Choroid plexus epithelial cell (primary cell): ENCODE data around the gene POLR3C.
"Not testable (repeated sequence)": the region's sequence is repeated elsewhere in the genome, so short reads cannot be mapped to it uniquely, and the experiment has no call there.

Experiments used
- DNase-seq: peaks from one replicate; pipeline ENCODE4 v3.0.0-alpha.2; 2010; ENCODE audit warnings: low read depth
- H3K4me3 ChIP-seq: 2 replicates; pipeline ENCODE4 v1.5.1; 2011; ENCODE audit warnings: low read depth, mild to moderate bottlenecking, control low read depth, low read length, moderate library complexity
- CTCF ChIP-seq: conservative IDR thresholded peaks from 2 replicates; pipeline ENCODE4 v1.5.1; 2011; ENCODE audit warnings: low read depth, mild to moderate bottlenecking, control low read depth, inconsistent platforms, low read length, moderate library complexity

Gene POLR3C

GRCh38 chr1:145804235-145805045 is 19.6 kb upstream of the POLR3C start:
- no peak for TF ChIP-seq CTCF
- peak; percentile 30 for DNase-seq
- no peak overlapping the region for H3K4me3 ChIP-seq

- peak; percentile 77 for DNase-seq
- H3K4me3 ChIP-seq, result no peak overlapping the region
- TF ChIP-seq CTCF, result no peak
Observed at GRCh38 chr1:145805057-145805456, 18.9 kb upstream of the POLR3C start.

GRCh38 chr1:145806408-145806807 is 17.6 kb upstream of the POLR3C start:
- H3K4me3 ChIP-seq, result no peak overlapping the region
- TF ChIP-seq CTCF, result no peak
- DNase-seq, result no peak

- no peak for TF ChIP-seq CTCF
- no peak for DNase-seq
- no peak overlapping the region for H3K4me3 ChIP-seq
Observed at GRCh38 chr1:145806844-145807243, 17.2 kb upstream of the POLR3C start.

- H3K4me3 ChIP-seq, DNase-seq: not testable (repeated sequence)
Observed at GRCh38 chr1:145812977-145813810, 10.8 kb upstream of the POLR3C start.

GRCh38 chr1:145818095-145818494 is 5.9 kb upstream of the POLR3C start:
- peak; percentile 37 for DNase-seq
- H3K4me3 ChIP-seq, result not testable (repeated sequence)

- H3K4me3 ChIP-seq, result peak overlapping the region; percentile 37
- DNase-seq, result not testable (repeated sequence)
Observed at GRCh38 chr1:145822779-145823331, 1.1 kb upstream of the POLR3C start.

GRCh38 chr1:145824499-145824842 is 471 bp downstream of the POLR3C start:
- TF ChIP-seq CTCF, result no peak
- no peak for DNase-seq
- peak overlapping the region; percentile 76 for H3K4me3 ChIP-seq
